Fibroblast of lung (primary cell): ENCODE data around the gene XYLT1. TPM values are rescaled to one million over a fixed set of nuclear protein-coding genes. Genes with fewer than 3 reads are reported as not detected.

Experiments
- DNase-seq, 2 donors: peaks; one replicate each; pipeline versions ENCODE4 v3.0.0 to v3.0.0-alpha.2; 2010; ENCODE audit warnings: low read depth in 2 of 2
- H2AFZ ChIP-seq: 2 replicates; pipeline ENCODE4 v1.5.1; 2012; ENCODE audit warnings: low read length, control low read depth, inconsistent platforms
- H3K27ac ChIP-seq: 2 replicates; pipeline ENCODE4 v1.5.1; 2011; ENCODE audit warnings: low read length, control low read depth; ENCODE audit not compliant: insufficient read depth
- H3K27me3 ChIP-seq: 2 replicates; pipeline ENCODE4 v1.5.1; 2011; ENCODE audit warnings: mild to moderate bottlenecking, low read length; ENCODE audit not compliant: control insufficient read depth, insufficient read depth
- H3K36me3 ChIP-seq: 2 replicates; pipeline ENCODE4 v1.5.1; 2011; ENCODE audit warnings: low read length; ENCODE audit not compliant: control insufficient read depth, insufficient read depth
- H3K4me1 ChIP-seq: 2 replicates; pipeline ENCODE4 v1.5.1; 2011; ENCODE audit warnings: low read length; ENCODE audit not compliant: control insufficient read depth, insufficient read depth; ENCODE audit errors: extremely low read depth
- H3K4me2 ChIP-seq: 2 replicates; pipeline ENCODE4 v1.5.1; 2011; ENCODE audit warnings: low read length, control low read depth; ENCODE audit not compliant: insufficient read depth; ENCODE audit errors: extremely low read depth
- H3K4me3 ChIP-seq, 4 experiments: fragments of 200-600 bp in 1 of 4; sonication (generic) in 1 of 4; replicated peaks in 1 of 4; 2 replicates each; pipeline ENCODE4 v1.5.1; 2011 to 2016; ENCODE audit warnings: low read length in 4 of 4, low read depth in 3 of 4, mild to moderate bottlenecking in 3 of 4, control low read depth in 2 of 4, inconsistent platforms in 1 of 4, mixed read lengths in 1 of 4; ENCODE audit not compliant: insufficient read depth in 1 of 4; ENCODE audit errors: control extremely low read depth in 1 of 4
- H3K79me2 ChIP-seq: 2 replicates; pipeline ENCODE4 v1.5.1; 2012; ENCODE audit warnings: mild to moderate bottlenecking, low read length, inconsistent platforms; ENCODE audit not compliant: control insufficient read depth, insufficient read depth
- H3K9ac ChIP-seq: 2 replicates; pipeline ENCODE4 v1.5.1; 2011; ENCODE audit warnings: mild to moderate bottlenecking, low read length, control low read depth; ENCODE audit not compliant: insufficient read depth
- H3K9me3 ChIP-seq: 2 replicates; pipeline ENCODE4 v1.5.1; 2012; ENCODE audit warnings: low read depth, low read length; ENCODE audit not compliant: control insufficient read depth, insufficient read depth
- H4K20me1 ChIP-seq: 2 replicates; pipeline ENCODE4 v1.5.1; 2011; ENCODE audit warnings: low read length; ENCODE audit not compliant: control insufficient read depth, insufficient read depth; ENCODE audit errors: extremely low read depth
- EZH2 ChIP-seq: IDR thresholded peaks from 2 replicates; pipeline ENCODE4 v1.5.1; 2012; ENCODE audit warnings: low read length, control low read depth, mild to moderate bottlenecking; ENCODE audit errors: missing control alignments
- polyA plus RNA-seq, 2 donors: library from polyadenylated mRNA; depleted of rRNA in 1 of 2; stranded (reverse) in 1 of 2; unstranded in 1 of 2; fragments of >200 nt; gene quantifications; 2 replicates each; pipeline ENCODE4 v1.2.1, GENCODE V29; 2011 to 2012; ENCODE audit warnings: missing spikeins in 1 of 2
- total RNA-seq: library from RNA; depleted of rRNA; stranded (reverse); fragments of >200 nt; gene quantifications from 2 replicates; pipeline ENCODE4 v1.2.1, GENCODE V29; 2014
- TF ChIP-seq, protein P1 (sequence below), 2 donors: IDR thresholded peaks in 1 of 2; conservative IDR thresholded peaks in 1 of 2; 1 replicate in 1 of 2; 2 replicates in 1 of 2; pipeline ENCODE4 v1.5.1; 2011 to 2012; ENCODE audit warnings: low read length in 2 of 2, control low read depth in 1 of 2, inconsistent platforms in 1 of 2, low read depth in 1 of 2, mild to moderate bottlenecking in 1 of 2

XYLT1 gene
- total and polyA plus RNA-seq, 2 donors (not counting 1 experiment from before 2014, with no cell fraction given): 9.3 to 21.8 TPM

GRCh38 chr16:17457997-17458396 is 12.8 kb downstream of the XYLT1 start:
- Histone ChIP-seq H3K27ac (no peak overlapping the region), H3K9me3 (no peaks in the 10 kb centered on the region), H2AFZ (no peak overlapping the region), H3K4me1 (peaks cover 4% of the 10 kb centered on the region), H3K9ac (no peak overlapping the region), H4K20me1 (no peaks in the 10 kb centered on the region), H3K4me2 (no peak overlapping the region), H3K4me3 (no peak overlapping the region), H3K36me3 (no peaks in the 10 kb centered on the region), H3K27me3 (no peaks in the 10 kb centered on the region), H3K79me2 (peaks cover 30% of the 10 kb centered on the region)
- no peak for DNase-seq
- TF ChIP-seq EZH2: no peak
- TF ChIP-seq, protein P1, sequence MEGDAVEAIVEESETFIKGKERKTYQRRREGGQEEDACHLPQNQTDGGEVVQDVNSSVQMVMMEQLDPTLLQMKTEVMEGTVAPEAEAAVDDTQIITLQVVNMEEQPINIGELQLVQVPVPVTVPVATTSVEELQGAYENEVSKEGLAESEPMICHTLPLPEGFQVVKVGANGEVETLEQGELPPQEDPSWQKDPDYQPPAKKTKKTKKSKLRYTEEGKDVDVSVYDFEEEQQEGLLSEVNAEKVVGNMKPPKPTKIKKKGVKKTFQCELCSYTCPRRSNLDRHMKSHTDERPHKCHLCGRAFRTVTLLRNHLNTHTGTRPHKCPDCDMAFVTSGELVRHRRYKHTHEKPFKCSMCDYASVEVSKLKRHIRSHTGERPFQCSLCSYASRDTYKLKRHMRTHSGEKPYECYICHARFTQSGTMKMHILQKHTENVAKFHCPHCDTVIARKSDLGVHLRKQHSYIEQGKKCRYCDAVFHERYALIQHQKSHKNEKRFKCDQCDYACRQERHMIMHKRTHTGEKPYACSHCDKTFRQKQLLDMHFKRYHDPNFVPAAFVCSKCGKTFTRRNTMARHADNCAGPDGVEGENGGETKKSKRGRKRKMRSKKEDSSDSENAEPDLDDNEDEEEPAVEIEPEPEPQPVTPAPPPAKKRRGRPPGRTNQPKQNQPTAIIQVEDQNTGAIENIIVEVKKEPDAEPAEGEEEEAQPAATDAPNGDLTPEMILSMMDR (conservative IDR thresholded peaks at IDR 0.05 in 1 of 2, IDR thresholded peaks at IDR 0.05 in 1 of 2; ENCODE audit: low read depth in 1 of 2, low read length in 2 of 2): no peak

DNA sequence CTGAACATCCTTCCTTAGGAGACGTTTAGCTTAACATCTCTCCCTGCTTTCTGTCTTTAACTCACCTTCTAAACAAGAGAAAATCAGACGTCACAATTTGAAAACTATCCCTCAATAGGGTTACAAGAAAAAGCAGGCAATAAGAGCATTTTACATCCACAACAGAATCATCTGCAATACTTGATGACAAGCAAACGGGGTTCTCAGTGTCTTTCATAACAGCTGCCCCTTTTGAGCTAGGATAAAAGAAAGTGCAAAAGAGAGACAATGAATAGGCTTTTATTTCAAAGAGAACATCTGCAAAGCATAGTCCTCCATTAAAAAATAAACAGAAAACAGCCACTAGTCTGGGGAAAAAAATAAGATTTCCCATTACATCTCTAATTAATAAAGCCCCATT is 13.2 kb downstream of the XYLT1 start:
- H4K20me1 ChIP-seq: no peaks in the 10 kb centered on the region
- DNase-seq: no peak
- peaks cover 28% of the 10 kb centered on the region for H3K79me2 ChIP-seq
- no peaks in the 10 kb centered on the region for H3K27me3 ChIP-seq
- no peak overlapping the region for H3K4me2 ChIP-seq
- no peak overlapping the region for H3K27ac ChIP-seq
- H2AFZ ChIP-seq: no peak overlapping the region
- no peaks in the 10 kb centered on the region for H3K36me3 ChIP-seq
- TF ChIP-seq, protein P1 (conservative IDR thresholded peaks at IDR 0.05 in 1 of 2, IDR thresholded peaks at IDR 0.05 in 1 of 2; ENCODE audit: low read depth in 1 of 2, low read length in 2 of 2): no peak
- no peaks in the 10 kb centered on the region for H3K9me3 ChIP-seq
- H3K9ac ChIP-seq: no peak overlapping the region
- H3K4me3 ChIP-seq: no peak overlapping the region
- peaks cover 4% of the 10 kb centered on the region for H3K4me1 ChIP-seq

- Histone ChIP-seq H4K20me1 (no peaks in the 10 kb centered on the region), H3K79me2 (peaks cover 5% of the 10 kb centered on the region), H3K4me3 (no peak overlapping the region), H2AFZ (no peak overlapping the region), H3K27me3 (no peaks in the 10 kb centered on the region), H3K9ac (no peak overlapping the region), H3K27ac (no peak overlapping the region), H3K4me1 (no peaks in the 10 kb centered on the region), H3K4me2 (no peak overlapping the region), H3K36me3 (no peaks in the 10 kb centered on the region), H3K9me3 (no peaks in the 10 kb centered on the region)
- DNase-seq: no peak
- TF ChIP-seq, protein P1 (conservative IDR thresholded peaks at IDR 0.05 in 1 of 2, IDR thresholded peaks at IDR 0.05 in 1 of 2; ENCODE audit: low read depth in 1 of 2, low read length in 2 of 2): no peak
- no peak for TF ChIP-seq EZH2
Observed at GRCh38 chr16:17454162-17454730, 16.5 kb downstream of the XYLT1 start.
